ENCODE measurements around the gene TBXAS1.
"Not testable (repeated sequence)": the region's sequence is repeated elsewhere in the genome, so short reads cannot be mapped to it uniquely, and the experiment has no call there.

DNA sequence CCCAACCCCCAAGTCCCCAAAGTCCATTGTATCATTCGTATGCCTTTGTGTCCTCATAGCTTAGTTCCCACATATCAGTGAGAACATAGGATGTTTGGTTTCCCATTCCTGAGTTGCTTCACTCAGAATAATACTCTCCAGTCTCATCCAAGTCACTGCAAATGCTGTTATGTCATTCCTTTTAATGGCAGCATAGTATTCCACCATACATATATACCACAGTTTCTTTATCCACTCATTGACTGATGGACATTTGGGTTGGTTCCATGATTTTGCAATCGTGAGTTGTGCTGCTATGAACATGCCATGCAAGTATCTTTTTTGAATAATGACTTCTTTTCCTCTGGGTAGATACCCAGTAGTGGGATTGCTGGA lies 74.0 kb downstream of the TBXAS1 start:
- TF ChIP-seq, protein P1, sequence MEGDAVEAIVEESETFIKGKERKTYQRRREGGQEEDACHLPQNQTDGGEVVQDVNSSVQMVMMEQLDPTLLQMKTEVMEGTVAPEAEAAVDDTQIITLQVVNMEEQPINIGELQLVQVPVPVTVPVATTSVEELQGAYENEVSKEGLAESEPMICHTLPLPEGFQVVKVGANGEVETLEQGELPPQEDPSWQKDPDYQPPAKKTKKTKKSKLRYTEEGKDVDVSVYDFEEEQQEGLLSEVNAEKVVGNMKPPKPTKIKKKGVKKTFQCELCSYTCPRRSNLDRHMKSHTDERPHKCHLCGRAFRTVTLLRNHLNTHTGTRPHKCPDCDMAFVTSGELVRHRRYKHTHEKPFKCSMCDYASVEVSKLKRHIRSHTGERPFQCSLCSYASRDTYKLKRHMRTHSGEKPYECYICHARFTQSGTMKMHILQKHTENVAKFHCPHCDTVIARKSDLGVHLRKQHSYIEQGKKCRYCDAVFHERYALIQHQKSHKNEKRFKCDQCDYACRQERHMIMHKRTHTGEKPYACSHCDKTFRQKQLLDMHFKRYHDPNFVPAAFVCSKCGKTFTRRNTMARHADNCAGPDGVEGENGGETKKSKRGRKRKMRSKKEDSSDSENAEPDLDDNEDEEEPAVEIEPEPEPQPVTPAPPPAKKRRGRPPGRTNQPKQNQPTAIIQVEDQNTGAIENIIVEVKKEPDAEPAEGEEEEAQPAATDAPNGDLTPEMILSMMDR (conservative IDR thresholded peaks at IDR 0.05; ENCODE audit: low read length) = not testable (repeated sequence)
- TF ChIP-seq EZH2phosphoT487 (IDR thresholded peaks at IDR 0.05; ENCODE audit: borderline replicate concordance) = not testable (repeated sequence)

Data from Loucy (cell line).